Stomach (tissue), 9 donors: ENCODE data around the gene INVS. TPM values are rescaled to one million over a fixed set of nuclear protein-coding genes. Genes with fewer than 3 reads are reported as not detected.

Experiments used
- DNase-seq, 2 donors: peaks; one replicate each; pipeline versions ENCODE4 v3.0.0 to v3.0.0-alpha.2; 2013 to 2019
- H3K27ac ChIP-seq, 5 donors: fragments of 200-600 bp in 4 of 5; sonication (generic) in 4 of 5; one replicate each; pipeline ENCODE4 v1.5.1; 2013 to 2019; ENCODE audit warnings: mild to moderate bottlenecking in 1 of 5, moderate library complexity in 1 of 5
- H3K27me3 ChIP-seq, 3 donors: fragments of 200-600 bp; sonication (generic); one replicate each; pipeline ENCODE4 v1.5.1; 2017 to 2019; ENCODE audit warnings: mixed run types in 1 of 3
- H3K36me3 ChIP-seq, 4 donors: fragments of 200-600 bp; sonication (generic); 1 replicate in 3 of 4; 2 replicates in 1 of 4; pipeline ENCODE4 v1.5.1; 2016 to 2019
- H3K4me1 ChIP-seq, 4 donors: fragments of 200-600 bp; sonication (generic); one replicate each; pipeline ENCODE4 v1.5.1; 2016 to 2019
- H3K4me3 ChIP-seq, 4 donors: fragments of 200-600 bp; sonication (generic) in 3 of 4; one replicate each; pipeline ENCODE4 v1.5.1; 2016 to 2019; ENCODE audit warnings: mild to moderate bottlenecking in 1 of 4
- H3K9me3 ChIP-seq, 4 donors: fragments of 200-600 bp; sonication (generic); one replicate each; pipeline ENCODE4 v1.5.1; 2016 to 2019
- CTCF ChIP-seq, 7 experiments: fragments of 450-650 bp in 4 of 7; fragments of 200-600 bp in 3 of 7; sonication (generic) in 3 of 7; IDR thresholded peaks; one replicate each; pipeline ENCODE4 v1.5.1; 2016 to 2019; ENCODE audit warnings: antibody characterized with exemption in 7 of 7, control low read depth in 2 of 7, mild to moderate bottlenecking in 1 of 7
- EP300 ChIP-seq: sonication (generic); formaldehyde crosslinking; IDR thresholded peaks from one replicate; pipeline ENCODE4 v1.6.1; 2017; ENCODE audit warnings: antibody characterized with exemption
- POLR2A ChIP-seq, 4 donors: fragments of 450-650 bp; IDR thresholded peaks; one replicate each; pipeline ENCODE4 v1.6.1; 2016; ENCODE audit warnings: antibody characterized with exemption in 4 of 4, control low read depth in 2 of 4, mild to moderate bottlenecking in 1 of 4, moderate library complexity in 1 of 4
- POLR2AphosphoS5 ChIP-seq, 3 donors: sonication (generic); formaldehyde crosslinking; IDR thresholded peaks; one replicate each; pipeline ENCODE4 v1.6.1; 2016; ENCODE audit warnings: antibody characterized with exemption in 3 of 3
- WGBS, 5 donors: extraction: QIAGEN DNeasy Blood & Tissue Kit in 3 of 5; methylation state at CpG; one replicate each; pipeline versions ENCODE4 v1.1.5 to v1.1.7; 2013 to 2018; 5-methylcytosine and 5-hydroxymethylcytosine counted together
- intact Hi-C: fragments of 100-400 bp; cut with DNase I; formaldehyde crosslinking; loops from one replicate; pipeline ENCODE4 v1.15.1; 2023; ENCODE audit warnings: low total_unique reads
- polyA plus RNA-seq, 3 donors: library from polyadenylated mRNA; stranded (reverse); fragments of 200-250 nt; gene quantifications; one replicate each; pipeline ENCODE4 v1.2.3, GENCODE V29; 2013
- total RNA-seq, 5 donors: library from RNA; depleted of rRNA; stranded (reverse); fragments of >200 nt; gene quantifications; one replicate each; pipeline versions ENCODE4 v1.1.0 to v1.2.3, GENCODE V29; 2014 to 2016
- donor health status: healthy with polysubstance abuse.
- donor health status: Bipolar disorder and iron deficiency.
- donor health status: healthy.

The INVS gene
- total and polyA plus RNA-seq, 8 donors: 3.1 to 54.5 (median 16.7) TPM

DNA sequence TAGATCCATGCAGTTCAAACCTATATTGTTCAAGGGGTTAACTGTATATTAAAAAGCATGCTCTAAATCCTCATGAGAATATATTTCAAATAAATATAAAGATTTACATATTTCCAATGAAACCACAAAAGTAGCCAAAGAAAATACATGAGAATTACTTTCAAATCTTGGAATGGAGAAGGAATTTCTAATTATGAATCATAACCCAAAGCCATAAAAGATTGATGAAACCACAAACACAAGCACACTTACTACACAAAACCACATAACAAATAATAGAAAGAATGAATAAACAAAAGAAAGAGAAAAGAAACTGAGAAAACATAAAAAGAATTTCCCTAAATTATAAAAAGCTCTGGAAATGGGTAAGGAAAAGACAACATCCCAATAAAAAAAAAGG lies 16.3 kb upstream of the INVS start:
- Histone ChIP-seq H3K9me3 (no peaks in the 10 kb centered on the region), H3K27me3 (no peaks in the 10 kb centered on the region), H3K27ac (no peak overlapping the region), H3K4me3 (no peak overlapping the region), H3K36me3 (no peaks in the 10 kb centered on the region), H3K4me1 (peaks cover 3 to 70% (median 36%) of the 10 kb centered on the region in 4 donors)
- TF ChIP-seq POLR2AphosphoS5 (IDR thresholded peaks at IDR 0.05) (no peak), CTCF (IDR thresholded peaks at IDR 0.05) (no peak), POLR2A (IDR thresholded peaks at IDR 0.05) (no peak), EP300 (no peak)
- no peak for DNase-seq
- intact Hi-C loops: no loop called here

DNA sequence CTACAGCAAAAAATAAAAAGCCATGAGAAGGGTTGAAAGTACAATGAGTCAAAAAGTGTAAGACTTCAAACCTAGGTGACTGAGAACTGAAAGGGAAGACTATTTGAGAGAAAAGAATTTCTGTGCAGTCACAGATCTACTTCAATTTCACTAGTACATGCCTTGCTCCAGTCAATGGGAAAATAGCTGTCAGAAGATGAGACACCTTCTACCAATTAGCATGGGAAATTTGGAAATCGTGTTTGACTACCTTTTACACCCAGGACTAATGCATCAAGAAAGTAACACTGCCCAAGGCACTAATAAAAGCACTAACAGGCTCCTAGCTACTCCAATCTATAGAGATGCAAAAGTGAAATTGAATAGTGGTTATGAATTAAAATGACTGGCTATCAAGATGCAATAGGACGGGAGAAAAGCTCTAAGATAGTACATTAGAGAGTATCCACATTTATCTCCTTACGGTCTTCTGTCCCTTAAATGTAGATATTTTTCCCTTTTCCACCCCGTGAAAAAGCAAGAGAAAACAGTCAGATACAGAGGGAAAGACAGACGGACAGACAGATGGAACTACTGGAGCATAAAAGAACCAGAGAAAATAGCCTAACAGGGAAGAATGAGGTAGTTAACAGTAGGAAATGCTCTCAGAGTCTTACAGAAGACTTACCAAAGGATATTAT lies 15.5 kb upstream of the INVS start:
- no peak for TF ChIP-seq POLR2AphosphoS5 (IDR thresholded peaks at IDR 0.05)
- no peak for TF ChIP-seq POLR2A (IDR thresholded peaks at IDR 0.05)
- no peak for TF ChIP-seq EP300
- TF ChIP-seq CTCF (IDR thresholded peaks at IDR 0.05): no peak
- no peaks in the 10 kb centered on the region for H3K27me3 ChIP-seq
- 69 to 72% (median 70%) methylated on average over 5 of the region's 5 CpGs for WGBS, 5 donors
- DNase-seq: no peak
- H3K9me3 ChIP-seq: no peaks in the 10 kb centered on the region
- no peaks in the 10 kb centered on the region for H3K36me3 ChIP-seq
- H3K4me1 ChIP-seq: peaks cover 3 to 72% (median 39%) of the 10 kb centered on the region in 4 donors
- intact Hi-C loops: no loop called here
- H3K4me3 ChIP-seq: no peak overlapping the region
- no peak overlapping the region for H3K27ac ChIP-seq

GRCh38 chr9:100084128-100084453 lies 15.0 kb upstream of the INVS start:
- TF ChIP-seq CTCF (IDR thresholded peaks at IDR 0.05) (no peak), EP300 (no peak), POLR2A (IDR thresholded peaks at IDR 0.05) (no peak), POLR2AphosphoS5 (IDR thresholded peaks at IDR 0.05) (no peak)
- WGBS, 5 donors: 69 to 82% (median 78%) methylated on average over 1 of the region's 1 CpG
- no peaks in the 10 kb centered on the region for H3K36me3 ChIP-seq
- intact Hi-C loops: no loop called here
- no peak overlapping the region for H3K27ac ChIP-seq
- DNase-seq: no peak
- H3K4me1 ChIP-seq: peaks cover 3 to 77% (median 39%) of the 10 kb centered on the region in 4 donors
- no peak overlapping the region for H3K4me3 ChIP-seq
- no peaks in the 10 kb centered on the region for H3K9me3 ChIP-seq
- H3K27me3 ChIP-seq: no peaks in the 10 kb centered on the region

DNA sequence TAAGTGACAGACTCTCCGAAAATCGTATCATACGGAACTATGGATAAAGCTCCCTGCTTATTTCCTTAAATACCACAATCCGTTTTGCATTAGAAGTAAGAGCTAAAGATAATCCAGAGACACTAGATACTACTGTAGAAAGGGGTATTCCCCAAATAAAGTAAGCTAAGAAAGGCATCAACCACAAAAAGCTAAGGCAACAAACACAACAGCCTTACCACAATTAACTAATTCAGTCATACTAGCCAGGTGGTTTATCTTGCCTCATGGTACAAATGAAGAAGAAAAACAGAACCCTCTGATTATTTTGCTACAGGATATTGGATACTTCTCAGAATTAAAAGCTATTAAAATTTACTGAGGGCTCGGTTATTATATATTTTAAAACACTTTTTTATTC lies 14.3 kb upstream of the INVS start:
- no peak overlapping the region for H3K4me3 ChIP-seq
- TF ChIP-seq POLR2AphosphoS5 (IDR thresholded peaks at IDR 0.05): no peak
- no peak for TF ChIP-seq CTCF (IDR thresholded peaks at IDR 0.05)
- TF ChIP-seq POLR2A (IDR thresholded peaks at IDR 0.05): no peak
- TF ChIP-seq EP300: no peak
- H3K36me3 ChIP-seq: no peaks in the 10 kb centered on the region
- no peak for DNase-seq
- no peaks in the 10 kb centered on the region for H3K27me3 ChIP-seq
- intact Hi-C loops: no loop called here
- H3K4me1 ChIP-seq: peaks cover 3 to 82% (median 37%) of the 10 kb centered on the region in 4 donors
- H3K27ac ChIP-seq: no peak overlapping the region
- H3K9me3 ChIP-seq: no peaks in the 10 kb centered on the region
- 77 to 83% (median 78%) methylated on average over 5 of the region's 5 CpGs for WGBS, 5 donors
